ACHN (cell line): ENCODE results near the gene PRPS2.
A peak's percentile ranks its signal among the peaks of the same experiment; 100 is the strongest.

Source experiments
- DNase-seq: peaks from one replicate; pipeline ENCODE4 v3.0.0-alpha.2; 2015
- in situ Hi-C: cut with HindIII; loops from 2 replicates; pipeline ENCODE4 v1.10.0; 2017; ENCODE audit warnings: low sequenced_read_pairs, low pct_ligation_motif_present, low pct_unique_long_range_greater_than_20kb

Gene PRPS2

GRCh38 chrX:12804655-12805054 is 13.4 kb downstream of the PRPS2 start:
- DNase-seq: no peak
- in situ Hi-C loops: no loop called here

GRCh38 chrX:12805333-12805732 is 14.1 kb downstream of the PRPS2 start:
- DNase-seq: no peak
- in situ Hi-C loops: no loop called here

GRCh38 chrX:12811658-12812057 is 20.4 kb downstream of the PRPS2 start:
- in situ Hi-C loops: no loop called here
- DNase-seq: no peak

GRCh38 chrX:12814420-12814819 is 23.2 kb downstream of the PRPS2 start:
- in situ Hi-C loops: no loop called here

GRCh38 chrX:12817528-12817927 is 26.3 kb downstream of the PRPS2 start:
- in situ Hi-C loops: no loop called here
- no peak for DNase-seq

More at GRCh38 chrX:12814420-12814819, 23.2 kb downstream of the PRPS2 start:
- peak; percentile 54 for DNase-seq

GRCh38 chrX:12819222-12819621 is 28.0 kb downstream of the PRPS2 start:
- DNase-seq: no peak
- in situ Hi-C loops: no loop called here

- in situ Hi-C loops: no loop called here
- no peak for DNase-seq
Observed at GRCh38 chrX:12820737-12821136, 29.5 kb downstream of the PRPS2 start.

- DNase-seq: no peak
- in situ Hi-C loops: no loop called here
Observed at GRCh38 chrX:12824944-12825343, 33.7 kb downstream of the PRPS2 start.

GRCh38 chrX:12825801-12826200 is 34.6 kb downstream of the PRPS2 start:
- in situ Hi-C loops: no loop called here
- peak; percentile 2 for DNase-seq

- in situ Hi-C loops: no loop called here
- DNase-seq: no peak
Observed at GRCh38 chrX:12843061-12843667, 52.0 kb downstream of the PRPS2 start.

GRCh38 chrX:12843668-12844279 is 52.6 kb downstream of the PRPS2 start:
- in situ Hi-C loops: no loop called here
- no peak for DNase-seq

- no peak for DNase-seq
- in situ Hi-C loops: no loop called here
Observed at GRCh38 chrX:12844319-12844718, 53.1 kb downstream of the PRPS2 start.

GRCh38 chrX:12865359-12865758 is 74.1 kb downstream of the PRPS2 start:
- no peak for DNase-seq
- in situ Hi-C loops: no loop called here

- no peak for DNase-seq
- in situ Hi-C loops: no loop called here
Observed at GRCh38 chrX:12866451-12867377, 75.5 kb downstream of the PRPS2 start, which contains the start of gene TLR7. Gene TLR7 (plus strand): TSS chrX:12867072. CDS start chrX:12867579, 507 bp downstream.

- in situ Hi-C loops: no loop called here
- no peak for DNase-seq
Observed at GRCh38 chrX:12867685-12868084, 76.5 kb downstream of the PRPS2 start.

- no peak for DNase-seq
- in situ Hi-C loops: no loop called here
Observed at GRCh38 chrX:12868747-12869146, 77.5 kb downstream of the PRPS2 start.

- in situ Hi-C loops: no loop called here
- no peak for DNase-seq
Observed at GRCh38 chrX:12871257-12871656, 80.0 kb downstream of the PRPS2 start.

- DNase-seq: no peak
- in situ Hi-C loops: no loop called here
Observed at GRCh38 chrX:12872741-12873140, 81.5 kb downstream of the PRPS2 start.
